Subcutaneous abdominal adipose tissue (tissue), 5 donors: ENCODE results near the gene CDKN2A.

Source experiments
- H3K27ac ChIP-seq: one replicate; pipeline ENCODE4 v1.7.0; 2013; ENCODE audit warnings: low read depth, mild to moderate bottlenecking, inconsistent platforms, low read length, moderate library complexity
- H3K27me3 ChIP-seq, 5 donors: one replicate each; pipeline ENCODE4 v1.7.0; 2013; ENCODE audit warnings: low read length in 5 of 5, inconsistent platforms in 1 of 5; ENCODE audit not compliant: control insufficient read depth in 5 of 5, insufficient read depth in 4 of 5
- H3K36me3 ChIP-seq, 5 donors: one replicate each; pipeline ENCODE4 v1.7.0; 2013; ENCODE audit warnings: low read length in 5 of 5; ENCODE audit not compliant: control insufficient read depth in 5 of 5, insufficient read depth in 5 of 5
- H3K4me1 ChIP-seq, 5 donors: one replicate each; pipeline ENCODE4 v1.7.0; 2013; ENCODE audit warnings: low read length in 5 of 5, mild to moderate bottlenecking in 3 of 5, moderate library complexity in 1 of 5; ENCODE audit not compliant: control insufficient read depth in 5 of 5, insufficient read depth in 5 of 5
- H3K4me3 ChIP-seq, 5 donors: one replicate each; pipeline ENCODE4 v1.7.0; 2013; ENCODE audit warnings: low read length in 5 of 5, low read depth in 1 of 5
- H3K9ac ChIP-seq, 5 donors: one replicate each; pipeline ENCODE4 v1.7.0; 2013; ENCODE audit warnings: low read length in 5 of 5, mild to moderate bottlenecking in 4 of 5, moderate library complexity in 3 of 5
- H3K9me3 ChIP-seq, 5 donors: one replicate each; pipeline ENCODE4 v1.7.0; 2013; ENCODE audit warnings: low read length in 5 of 5; ENCODE audit not compliant: control insufficient read depth in 5 of 5
- donor health status: healthy.
- donor health status: healthy.
- donor health status: healthy.
- donor health status: healthy.
- donor health status: healthy.

CDKN2A gene

DNA sequence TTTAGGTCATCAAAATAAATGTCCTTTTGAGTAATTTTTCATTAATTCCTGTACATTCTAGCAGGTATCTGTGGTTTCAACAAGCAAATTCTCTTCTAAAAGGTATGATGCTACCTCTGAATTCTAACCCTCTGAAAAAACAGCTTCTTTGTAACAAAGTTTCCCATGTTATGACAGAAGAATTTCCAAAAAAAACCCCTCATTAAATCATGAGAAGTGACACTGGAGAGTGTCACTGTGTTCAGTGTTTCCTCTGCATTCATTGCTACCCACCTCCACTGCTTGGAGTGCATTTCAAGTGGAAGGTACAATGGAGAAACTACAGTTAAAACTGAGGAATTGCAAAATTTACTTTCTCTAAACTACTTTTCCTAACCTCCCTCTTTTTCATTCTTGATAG lies 10.1 kb downstream of the CDKN2A start:
- Histone ChIP-seq H3K9ac (no peak overlapping the region), H3K4me3 (no peak overlapping the region), H3K9me3 (peaks cover 0 to 2% (median 0%) of the 10 kb centered on the region in 5 donors), H3K36me3 (no peaks in the 10 kb centered on the region), H3K4me1 (no peaks in the 10 kb centered on the region), H3K27ac (no peak overlapping the region), H3K27me3 (peaks cover 23 to 55% (median 24%) of the 10 kb centered on the region in 5 donors)

DNA sequence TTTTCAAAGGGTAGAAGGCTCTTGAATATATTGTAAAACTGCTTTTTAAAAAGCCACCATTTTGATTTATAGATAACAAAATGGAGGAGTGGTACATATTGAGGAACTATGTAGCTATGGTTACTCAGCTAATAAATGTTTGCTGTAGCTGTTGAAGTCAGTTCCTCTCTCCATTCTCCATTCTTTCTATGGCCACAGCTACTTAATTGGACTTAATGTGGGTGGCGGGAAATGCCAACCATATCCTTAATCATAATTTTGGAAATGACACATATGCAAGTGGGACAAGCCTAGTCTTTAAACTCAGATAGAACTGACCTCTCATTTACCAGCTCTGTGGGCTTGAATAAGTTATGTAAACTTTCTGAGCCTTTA lies 10.6 kb downstream of the CDKN2A start:
- Histone ChIP-seq H3K9me3 (peaks cover 0 to 2% (median 0%) of the 10 kb centered on the region in 5 donors), H3K9ac (no peak overlapping the region), H3K36me3 (no peaks in the 10 kb centered on the region), H3K4me1 (no peaks in the 10 kb centered on the region), H3K27me3 (peaks cover 20 to 55% (median 25%) of the 10 kb centered on the region in 5 donors), H3K27ac (no peak overlapping the region), H3K4me3 (no peak overlapping the region)

- no peak overlapping the region for H3K27ac ChIP-seq
- no peaks in the 10 kb centered on the region for H3K4me1 ChIP-seq
- peaks cover 18 to 53% (median 24%) of the 10 kb centered on the region in 5 donors for H3K27me3 ChIP-seq
- no peak overlapping the region for H3K9ac ChIP-seq
- no peak overlapping the region for H3K4me3 ChIP-seq
- H3K36me3 ChIP-seq = no peaks in the 10 kb centered on the region
- H3K9me3 ChIP-seq = peaks cover 0 to 2% (median 0%) of the 10 kb centered on the region in 5 donors
Measured at GRCh38 chr9:21982861-21983560, 11.2 kb downstream of the CDKN2A start.

- Histone ChIP-seq H3K9me3 (peaks cover 0 to 2% (median 0%) of the 10 kb centered on the region in 5 donors), H3K4me3 (no peak overlapping the region), H3K9ac (no peak overlapping the region), H3K4me1 (no peaks in the 10 kb centered on the region), H3K27ac (no peak overlapping the region), H3K27me3 (peaks cover 21 to 52% (median 25%) of the 10 kb centered on the region in 5 donors), H3K36me3 (no peaks in the 10 kb centered on the region)
Measured at GRCh38 chr9:21982391-21982790, 11.8 kb downstream of the CDKN2A start.

DNA sequence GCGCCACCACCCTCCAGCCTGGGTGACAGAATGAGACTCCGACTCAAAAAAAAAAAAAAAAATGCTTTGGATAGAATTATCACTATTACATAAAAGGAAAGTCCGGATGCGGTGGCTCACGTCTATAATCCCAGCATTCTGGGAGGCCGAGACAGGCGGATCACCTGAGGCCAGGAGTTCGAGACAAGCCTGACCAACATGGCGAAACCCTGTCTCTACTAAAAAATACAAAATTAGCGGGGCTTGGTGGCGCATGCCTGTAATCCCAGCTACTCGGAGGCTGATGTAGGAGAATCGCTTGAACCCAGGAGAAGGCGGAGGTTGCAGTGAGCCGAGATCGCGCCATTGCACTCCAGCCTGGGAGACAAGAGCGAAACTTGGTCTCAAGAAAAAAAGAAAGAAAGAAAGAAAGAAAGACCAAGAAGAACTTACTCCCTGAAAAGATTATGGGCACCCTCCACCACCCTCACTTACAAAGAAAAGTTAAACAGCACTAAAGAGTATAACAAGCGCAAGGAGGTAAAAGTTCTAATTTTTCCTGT lies 17.8 kb downstream of the CDKN2A start:
- Histone ChIP-seq H3K9me3 (peaks cover 0 to 2% (median 0%) of the 10 kb centered on the region in 5 donors), H3K4me1 (peaks cover 0 to 15% (median 15%) of the 10 kb centered on the region in 5 donors), H3K36me3 (no peaks in the 10 kb centered on the region), H3K4me3 (no peak overlapping the region), H3K9ac (no peak overlapping the region), H3K27me3 (peaks cover 50 to 77% (median 58%) of the 10 kb centered on the region in 5 donors), H3K27ac (no peak overlapping the region)

GRCh38 chr9:21974722-21975409 lies 19.3 kb downstream of the CDKN2A start:
- Histone ChIP-seq H3K9me3 (peaks cover 0 to 2% (median 0%) of the 10 kb centered on the region in 5 donors), H3K27me3 (peaks cover 61 to 90% (median 72%) of the 10 kb centered on the region in 5 donors), H3K36me3 (no peaks in the 10 kb centered on the region), H3K4me1 (peaks cover 0 to 22% (median 16%) of the 10 kb centered on the region in 5 donors), H3K9ac (peak overlapping the region in 1 of 5 donors; percentile 52), H3K27ac (no peak overlapping the region), H3K4me3 (peak overlapping the region; percentile 36 to 62 (median 53))

- Histone ChIP-seq H3K9ac (no peak overlapping the region), H3K27me3 (peaks cover 61 to 91% (median 72%) of the 10 kb centered on the region in 5 donors), H3K4me3 (peak overlapping the region in 4 of 5 donors; percentile 19 to 62 (median 44)), H3K4me1 (peaks cover 0 to 22% (median 16%) of the 10 kb centered on the region in 5 donors), H3K36me3 (no peaks in the 10 kb centered on the region), H3K9me3 (peaks cover 0 to 2% (median 0%) of the 10 kb centered on the region in 5 donors), H3K27ac (no peak overlapping the region)
Measured at GRCh38 chr9:21974343-21974721, 19.9 kb downstream of the CDKN2A start.

GRCh38 chr9:21972361-21972760 lies 21.8 kb downstream of the CDKN2A start:
- H3K4me3 ChIP-seq = no peak overlapping the region
- no peak overlapping the region for H3K27ac ChIP-seq
- H3K27me3 ChIP-seq = peaks cover 72 to 99% (median 81%) of the 10 kb centered on the region in 5 donors
- H3K4me1 ChIP-seq = peaks cover 0 to 29% (median 24%) of the 10 kb centered on the region in 5 donors
- H3K9ac ChIP-seq = no peak overlapping the region
- H3K9me3 ChIP-seq = peaks cover 0 to 2% (median 0%) of the 10 kb centered on the region in 5 donors
- H3K36me3 ChIP-seq = no peaks in the 10 kb centered on the region

DNA sequence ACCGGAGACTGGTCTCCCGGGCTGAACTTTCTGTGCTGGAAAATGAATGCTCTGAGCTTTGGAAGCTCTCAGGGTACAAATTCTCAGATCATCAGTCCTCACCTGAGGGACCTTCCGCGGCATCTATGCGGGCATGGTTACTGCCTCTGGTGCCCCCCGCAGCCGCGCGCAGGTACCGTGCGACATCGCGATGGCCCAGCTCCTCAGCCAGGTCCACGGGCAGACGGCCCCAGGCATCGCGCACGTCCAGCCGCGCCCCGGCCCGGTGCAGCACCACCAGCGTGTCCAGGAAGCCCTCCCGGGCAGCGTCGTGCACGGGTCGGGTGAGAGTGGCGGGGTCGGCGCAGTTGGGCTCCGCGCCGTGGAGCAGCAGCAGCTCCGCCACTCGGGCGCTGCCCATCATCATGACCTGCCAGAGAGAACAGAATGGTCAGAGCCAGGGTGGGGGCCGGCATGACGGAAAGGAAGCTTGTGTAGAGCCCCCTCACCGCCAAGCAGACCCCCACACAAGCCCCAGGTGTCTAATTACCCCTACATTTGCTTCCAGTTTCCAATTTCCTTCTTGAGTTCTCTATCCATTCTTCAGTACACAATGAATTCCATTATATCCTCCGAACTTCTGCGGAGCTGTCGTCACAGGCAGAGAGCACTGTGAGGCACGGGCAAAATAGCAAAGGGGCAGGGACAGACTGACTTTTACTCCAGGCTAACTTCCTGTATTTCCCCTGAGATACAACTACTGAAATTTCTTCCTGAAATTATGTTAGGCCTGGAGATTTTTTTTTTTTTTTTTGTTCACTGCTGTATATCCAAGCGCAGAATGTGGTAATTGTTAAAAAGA lies 23.2 kb downstream of the CDKN2A start:
- Histone ChIP-seq H3K9ac (no peak overlapping the region), H3K4me1 (peaks cover 0 to 32% (median 29%) of the 10 kb centered on the region in 5 donors), H3K27me3 (peaks cover 72 to 99% (median 81%) of the 10 kb centered on the region in 5 donors), H3K9me3 (no peaks in the 10 kb centered on the region), H3K4me3 (no peak overlapping the region), H3K36me3 (no peaks in the 10 kb centered on the region), H3K27ac (no peak overlapping the region)
